ENCODE data around the gene TMEM43. TPM values are rescaled to one million over a fixed set of nuclear protein-coding genes. Genes with fewer than 3 reads are reported as not detected.
"Not testable (repeated sequence)": the region's sequence is repeated elsewhere in the genome, so short reads cannot be mapped to it uniquely, and the experiment has no call there.

Gene TMEM43, protein sequence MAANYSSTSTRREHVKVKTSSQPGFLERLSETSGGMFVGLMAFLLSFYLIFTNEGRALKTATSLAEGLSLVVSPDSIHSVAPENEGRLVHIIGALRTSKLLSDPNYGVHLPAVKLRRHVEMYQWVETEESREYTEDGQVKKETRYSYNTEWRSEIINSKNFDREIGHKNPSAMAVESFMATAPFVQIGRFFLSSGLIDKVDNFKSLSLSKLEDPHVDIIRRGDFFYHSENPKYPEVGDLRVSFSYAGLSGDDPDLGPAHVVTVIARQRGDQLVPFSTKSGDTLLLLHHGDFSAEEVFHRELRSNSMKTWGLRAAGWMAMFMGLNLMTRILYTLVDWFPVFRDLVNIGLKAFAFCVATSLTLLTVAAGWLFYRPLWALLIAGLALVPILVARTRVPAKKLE
- 10 to 100 TPM; 56.6 to 65.5 (median 60.2) TPM for polyA plus RNA-seq (ENCODE audit: insufficient read length in 4 of 4)

DNA sequence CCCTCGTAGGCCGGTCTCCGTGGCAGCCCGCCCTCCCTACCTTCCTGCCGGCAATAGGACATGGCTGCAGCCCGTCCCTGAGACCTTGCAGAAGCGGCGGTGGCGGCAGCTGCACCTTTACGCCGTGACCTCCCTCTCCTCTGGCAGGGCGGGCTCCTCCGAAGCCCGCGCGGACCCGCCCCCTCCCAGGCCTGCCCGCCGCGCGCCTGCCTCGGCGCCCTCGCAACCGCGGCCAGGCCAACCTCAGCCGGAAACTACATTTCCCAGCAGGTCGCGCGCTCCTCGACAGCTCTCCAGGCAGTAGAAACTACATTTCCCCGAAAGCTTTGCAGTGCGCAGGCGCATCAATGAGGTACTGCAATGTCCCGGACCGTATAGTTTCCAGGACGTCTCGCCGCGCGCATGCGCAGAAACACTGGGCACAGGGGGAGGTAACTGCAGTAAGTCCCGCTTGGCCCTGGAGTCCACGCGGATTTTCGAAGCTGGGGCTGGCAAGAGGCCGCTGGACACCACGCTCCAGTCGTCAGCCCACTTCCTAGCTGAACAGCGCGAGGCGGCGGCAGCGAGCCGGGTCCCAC, at the start of gene TMEM43, which contains the start of gene CHCHD4:
Gene TMEM43, plus strand, starts transcription at position 438 of the 578 bp plus-strand sequence. CDS start 142 bp downstream, outside the sequence.
Gene CHCHD4, minus strand, starts transcription at position 256 of the 578 bp plus-strand sequence. Its CDS starts 194 bp downstream, at position 62.
- DNase-seq (ENCODE audit: low read depth in 4 of 4, low spot score in 3 of 4) = peak; percentile 97 to 98 (median 98)

DNA sequence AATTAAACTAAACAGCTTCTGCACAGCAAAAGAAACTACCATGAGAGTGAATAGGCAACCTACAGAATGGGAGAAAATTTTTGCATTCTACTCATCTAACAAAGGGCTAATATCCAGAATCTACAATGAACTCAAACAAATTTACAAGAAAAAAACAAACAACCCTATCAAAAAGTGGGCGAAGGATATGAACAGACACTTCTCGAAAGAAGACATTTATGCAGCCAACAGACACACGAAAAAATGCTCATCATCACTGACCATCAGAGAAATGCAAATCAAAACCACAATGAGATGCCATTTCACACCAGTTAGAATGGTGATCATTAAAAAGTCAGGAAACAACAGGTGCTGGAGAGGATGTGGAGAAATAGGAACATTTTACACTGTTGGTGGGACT, 49.6 kb upstream of the TMEM43 start:
- DNase-seq (ENCODE audit: low read depth in 4 of 4, low spot score in 3 of 4) = not testable (repeated sequence)

DNA sequence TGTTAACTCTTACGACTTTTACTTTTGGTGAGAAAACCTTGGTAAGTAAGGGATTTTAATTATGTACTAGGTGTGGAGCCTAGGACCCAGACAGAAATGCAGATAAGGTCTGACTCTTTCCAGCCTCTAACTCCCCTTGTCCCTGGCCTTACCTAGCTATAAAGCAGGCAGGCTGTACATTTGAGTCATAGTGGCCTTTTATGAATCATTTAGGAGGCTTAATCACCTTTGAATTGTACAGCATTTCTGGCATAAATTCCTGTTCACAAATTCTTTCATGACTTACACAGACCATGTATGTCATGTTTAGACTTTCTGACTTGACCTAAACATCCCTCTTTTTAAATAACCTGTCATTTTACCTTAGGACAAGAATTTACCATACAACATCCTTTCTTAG, 47.5 kb upstream of the TMEM43 start:
- DNase-seq (ENCODE audit: low read depth in 4 of 4, low spot score in 3 of 4) = no peak

DNA sequence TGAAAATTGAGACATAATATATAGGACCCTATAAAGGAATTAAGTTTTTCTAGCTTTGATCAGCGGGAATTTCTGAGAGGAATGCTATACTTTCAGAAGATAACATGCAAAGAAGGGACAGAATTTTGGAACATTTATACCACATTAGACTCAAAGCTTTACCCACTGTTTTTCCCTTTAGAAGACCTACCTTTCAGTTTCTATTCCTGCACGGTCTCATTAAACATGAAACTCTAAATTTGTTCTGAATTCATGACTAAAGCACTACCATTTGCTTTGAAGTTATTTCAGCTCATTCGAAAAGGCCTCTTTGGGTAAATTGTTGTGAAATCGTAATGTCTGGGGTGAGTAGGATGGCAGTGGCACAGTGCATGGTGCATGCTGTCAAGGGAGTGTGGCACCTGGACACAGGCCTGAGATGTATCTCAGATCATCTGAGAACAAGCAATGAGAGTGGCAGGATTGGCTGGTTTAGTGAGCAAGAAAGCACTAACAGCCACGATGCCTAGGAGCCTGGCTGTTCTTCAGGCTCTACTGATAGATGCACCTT, 42.7 kb upstream of the TMEM43 start:
- DNase-seq (ENCODE audit: low read depth in 4 of 4, low spot score in 3 of 4) = no peak

DNA sequence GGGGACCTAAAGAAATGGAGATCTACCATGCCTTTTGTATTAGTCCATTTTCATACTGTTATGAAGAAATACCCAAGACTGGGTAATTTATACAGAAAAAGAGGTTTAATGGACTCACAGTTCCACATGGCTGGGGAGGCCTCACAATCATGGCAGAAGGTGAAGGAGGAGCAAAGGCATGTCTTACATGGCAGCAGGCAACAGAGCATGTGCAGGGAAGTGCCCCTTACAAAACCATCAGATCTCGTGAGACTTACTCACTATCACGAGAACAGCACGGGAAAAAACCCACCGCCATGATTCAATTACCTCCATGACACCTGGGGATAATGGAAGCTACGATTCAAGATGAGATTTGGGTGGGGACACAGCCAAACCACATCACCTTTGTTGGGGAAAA, 37.4 kb upstream of the TMEM43 start:
- DNase-seq (ENCODE audit: low read depth in 4 of 4, low spot score in 3 of 4) = not testable (repeated sequence)

DNA sequence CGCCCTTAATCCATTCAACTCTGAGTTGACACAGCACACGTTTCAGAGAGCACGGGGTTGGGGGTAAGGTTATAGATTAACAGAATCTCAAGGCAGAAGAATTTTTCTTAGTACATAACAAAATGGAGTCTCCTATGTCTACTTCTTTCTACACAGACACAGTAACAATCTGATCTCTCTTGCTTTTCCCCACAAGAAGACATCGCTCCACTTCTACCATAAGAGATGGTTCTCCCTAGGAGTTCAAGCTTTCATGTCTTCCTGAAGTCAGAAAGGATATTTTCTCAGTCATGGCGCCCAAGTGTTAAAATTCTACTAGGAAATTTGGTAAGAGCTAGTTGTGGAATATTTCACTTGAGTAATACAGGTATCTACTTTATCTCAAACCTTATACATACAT, 32.9 kb upstream of the TMEM43 start:
- DNase-seq (ENCODE audit: low read depth in 4 of 4, low spot score in 3 of 4) = not testable (repeated sequence)

DNA sequence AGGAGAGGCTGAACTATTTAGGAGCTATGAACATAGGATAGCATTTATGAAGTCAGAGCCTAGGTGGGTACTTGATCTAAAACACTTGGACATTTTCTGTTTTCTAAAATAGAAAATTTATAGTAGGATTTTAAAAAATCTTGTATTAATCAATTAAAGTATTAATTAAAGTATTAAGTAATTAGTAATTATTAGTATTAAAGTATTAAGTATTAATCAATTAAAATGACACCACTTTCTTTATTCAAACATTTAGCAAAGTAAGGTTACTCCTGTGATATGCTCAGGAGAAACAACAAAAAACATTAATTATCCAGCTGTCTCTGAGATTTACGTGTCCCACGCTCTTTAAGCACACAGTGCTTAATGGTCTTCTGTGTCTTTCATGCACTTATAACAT, 32.4 kb upstream of the TMEM43 start:
- DNase-seq (ENCODE audit: low read depth in 4 of 4, low spot score in 3 of 4) = no peak

DNA sequence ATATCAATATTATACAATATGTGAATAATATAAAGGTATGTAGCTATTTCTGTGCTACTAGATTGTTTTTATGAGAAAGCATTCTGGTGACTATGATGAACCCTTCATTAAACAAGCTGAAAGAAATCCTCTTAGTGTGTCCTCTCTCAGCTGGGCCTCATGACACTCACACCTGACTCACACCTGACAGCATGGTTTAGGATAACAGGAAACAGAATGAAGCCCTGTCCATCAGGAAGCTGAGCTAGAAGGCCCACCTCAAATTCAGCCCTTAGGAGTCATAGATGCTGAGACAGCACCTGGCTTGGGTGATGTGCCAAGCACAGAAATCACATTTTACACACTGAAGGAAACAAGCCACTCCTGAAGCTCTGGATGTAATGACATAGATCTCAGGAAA, 31.0 kb upstream of the TMEM43 start:
- no peak for DNase-seq (ENCODE audit: low read depth in 4 of 4, low spot score in 3 of 4)

DNA sequence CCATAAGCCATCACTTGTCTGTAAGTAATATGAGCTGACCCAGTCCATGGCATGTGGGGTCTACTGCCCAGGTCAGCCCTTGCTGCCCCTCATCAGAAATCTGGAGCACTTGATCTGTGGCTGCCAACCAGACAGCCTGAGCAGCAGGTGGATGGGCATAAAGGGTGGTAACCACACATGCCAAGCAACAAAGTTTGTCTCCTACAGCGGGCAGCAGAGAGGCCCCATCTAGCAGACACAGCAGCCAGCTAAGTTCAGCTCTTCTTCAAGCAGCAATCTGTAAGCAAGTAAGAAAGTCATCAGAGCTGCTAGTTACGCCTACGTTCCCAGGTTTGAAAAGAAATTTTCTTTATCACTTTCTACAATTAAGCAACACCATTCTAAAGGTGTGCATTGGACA, 28.1 kb upstream of the TMEM43 start:
- DNase-seq (ENCODE audit: low read depth in 4 of 4, low spot score in 3 of 4) = no peak

DNA sequence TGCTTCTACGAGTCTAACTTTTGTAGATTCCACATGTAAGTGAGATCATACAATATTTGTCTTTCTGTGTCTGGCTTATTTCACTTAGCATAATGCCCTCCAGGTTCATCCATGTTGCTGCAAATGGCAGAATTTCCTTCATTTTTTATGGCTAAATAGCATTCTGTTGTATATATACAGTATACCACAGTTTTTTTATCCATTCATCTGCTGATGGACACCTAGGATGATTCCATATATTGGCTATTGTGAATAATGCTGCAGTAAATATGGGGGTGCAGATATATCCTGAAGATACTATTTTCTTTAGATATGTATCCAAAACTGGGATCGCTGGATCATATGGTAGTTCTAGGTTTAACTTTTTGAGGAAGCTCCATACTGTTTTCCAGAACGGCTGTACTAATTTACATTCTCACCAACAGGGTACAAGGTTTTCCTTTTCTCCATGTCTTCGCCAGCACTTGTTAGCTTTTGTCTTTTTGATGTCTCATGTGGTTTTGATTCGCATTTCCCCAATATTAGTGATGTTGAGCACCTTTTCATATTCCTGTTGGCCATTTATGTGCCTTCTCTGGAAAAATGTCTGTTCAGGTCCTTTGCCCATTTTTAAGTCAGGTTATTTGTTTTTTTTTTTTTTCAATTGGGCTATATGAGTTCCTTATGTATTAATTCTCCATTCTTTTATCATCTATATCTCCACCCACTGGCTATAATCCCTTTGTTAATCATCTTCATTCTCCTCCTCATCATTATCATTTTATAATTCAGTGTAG, 27.0 kb upstream of the TMEM43 start:
- DNase-seq (ENCODE audit: low read depth in 4 of 4, low spot score in 3 of 4) = no peak

DNA sequence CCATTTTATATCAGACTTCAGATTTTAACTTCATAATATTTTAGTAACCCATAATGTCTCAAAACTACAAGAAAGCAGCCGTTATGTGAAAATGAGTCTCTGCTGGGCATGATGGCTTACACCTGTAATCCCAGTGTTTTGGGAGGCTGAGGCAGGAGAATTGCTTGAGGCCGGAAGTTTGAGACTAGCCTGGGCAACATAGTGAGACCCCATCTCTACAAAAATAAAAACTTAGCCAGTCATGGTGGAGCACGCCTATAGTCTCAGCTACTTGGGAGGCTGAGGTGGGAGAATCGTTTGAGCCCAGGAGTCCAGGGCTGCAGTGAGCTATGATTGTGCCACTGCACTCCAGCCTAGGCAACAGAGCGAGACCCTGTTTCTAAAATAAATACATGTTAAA, 15.0 kb upstream of the TMEM43 start:
- not testable (repeated sequence) for DNase-seq (ENCODE audit: low read depth in 4 of 4, low spot score in 3 of 4)

DNA sequence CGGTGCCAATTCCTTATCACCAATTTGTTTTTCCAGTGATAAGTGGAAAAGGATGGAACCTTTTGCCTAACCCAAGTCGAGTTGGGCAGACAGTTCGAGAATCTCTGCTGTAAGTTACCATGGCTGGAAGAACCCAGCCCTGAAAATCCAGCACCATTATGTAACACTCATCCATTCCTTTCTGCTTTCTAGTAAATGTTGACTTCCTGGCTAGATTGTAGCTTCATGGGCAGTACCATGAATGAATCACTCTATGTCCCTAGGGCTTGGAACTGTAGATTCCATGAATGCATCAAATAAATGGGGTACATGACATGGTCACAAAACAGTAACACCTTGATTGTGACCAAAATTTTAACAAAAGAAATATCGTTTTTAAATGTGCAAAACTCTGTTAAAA, 14.2 kb upstream of the TMEM43 start:
- no peak for DNase-seq (ENCODE audit: low read depth in 4 of 4, low spot score in 3 of 4)

DNA sequence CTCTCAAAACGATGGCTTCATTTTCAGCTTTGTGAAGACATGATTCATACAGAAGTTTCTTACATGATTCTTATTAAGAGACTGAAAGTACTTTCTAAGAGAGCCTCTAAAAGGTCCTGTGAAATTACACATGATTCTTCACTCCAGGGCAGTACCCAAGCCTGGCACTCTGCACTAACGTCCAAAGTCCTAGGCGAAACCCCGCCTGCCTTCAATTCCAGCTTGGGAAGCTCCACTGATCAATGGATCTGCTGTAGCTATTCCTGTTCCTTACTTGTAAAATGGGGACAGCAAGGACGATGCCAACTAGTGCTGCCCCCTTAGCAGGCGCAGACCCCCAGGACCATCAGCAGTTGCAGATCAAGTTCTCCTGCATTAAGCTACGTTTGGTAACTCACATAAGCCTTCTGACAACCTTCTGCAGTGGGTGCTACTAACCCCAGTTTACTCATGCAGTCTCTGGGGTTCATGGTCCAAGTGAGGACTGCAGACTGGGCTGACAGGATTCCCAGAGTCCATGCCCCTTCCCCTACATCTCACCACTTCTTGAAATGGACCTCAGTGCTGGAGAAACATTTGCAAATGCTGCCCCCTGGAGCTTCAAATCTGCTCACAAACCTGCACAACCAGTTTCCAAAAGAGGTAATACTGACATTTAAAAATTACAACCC, 10.8 kb upstream of the TMEM43 start:
- DNase-seq (ENCODE audit: low read depth in 4 of 4, low spot score in 3 of 4) = peak in 3 of 4 donors; percentile 16 to 23 (median 19)

DNA sequence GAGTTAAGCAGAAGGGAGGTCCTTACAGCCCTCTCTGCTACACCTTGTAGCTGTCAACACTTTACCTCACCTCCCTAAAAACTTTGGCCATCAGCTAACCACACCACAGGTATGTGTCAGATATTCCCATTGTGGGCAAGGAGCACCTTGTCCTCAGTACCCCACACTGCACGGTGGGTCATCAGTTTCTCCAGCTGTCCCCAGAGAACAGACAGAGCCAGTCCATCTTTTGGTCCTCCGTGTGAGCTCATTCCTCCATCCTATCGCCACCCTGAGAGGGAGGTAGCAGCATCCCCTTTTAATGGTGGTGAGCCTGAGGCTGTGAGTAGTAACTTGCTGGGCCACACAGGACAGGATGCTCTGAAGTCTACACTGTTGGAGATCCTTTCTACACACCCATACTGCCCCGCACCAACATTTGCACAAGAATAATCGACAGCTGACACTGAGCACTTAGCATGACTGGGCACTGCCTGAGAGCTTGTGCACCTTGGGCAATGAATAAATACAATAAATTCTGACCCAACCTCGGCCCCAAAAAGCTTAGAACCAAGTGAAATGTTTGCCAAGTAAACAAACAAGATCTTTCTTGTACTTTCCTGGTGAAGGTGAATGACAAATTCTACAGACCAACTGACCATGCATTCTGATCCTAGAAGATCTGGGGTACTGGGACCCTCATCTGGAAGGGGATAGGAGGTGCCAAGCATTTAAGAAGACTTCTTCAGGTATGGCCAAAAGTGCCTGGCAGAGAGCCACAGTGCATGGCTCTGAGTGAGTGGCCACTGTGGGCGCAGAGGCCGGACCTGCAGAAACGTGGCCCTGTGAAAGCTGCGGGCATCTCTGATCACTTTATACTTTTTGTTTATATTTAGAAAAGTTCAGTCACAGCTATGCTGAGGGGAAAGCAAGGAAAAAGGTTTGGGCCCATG, 7.1 kb upstream of the TMEM43 start:
- DNase-seq (ENCODE audit: low read depth in 4 of 4, low spot score in 3 of 4) = no peak

DNA sequence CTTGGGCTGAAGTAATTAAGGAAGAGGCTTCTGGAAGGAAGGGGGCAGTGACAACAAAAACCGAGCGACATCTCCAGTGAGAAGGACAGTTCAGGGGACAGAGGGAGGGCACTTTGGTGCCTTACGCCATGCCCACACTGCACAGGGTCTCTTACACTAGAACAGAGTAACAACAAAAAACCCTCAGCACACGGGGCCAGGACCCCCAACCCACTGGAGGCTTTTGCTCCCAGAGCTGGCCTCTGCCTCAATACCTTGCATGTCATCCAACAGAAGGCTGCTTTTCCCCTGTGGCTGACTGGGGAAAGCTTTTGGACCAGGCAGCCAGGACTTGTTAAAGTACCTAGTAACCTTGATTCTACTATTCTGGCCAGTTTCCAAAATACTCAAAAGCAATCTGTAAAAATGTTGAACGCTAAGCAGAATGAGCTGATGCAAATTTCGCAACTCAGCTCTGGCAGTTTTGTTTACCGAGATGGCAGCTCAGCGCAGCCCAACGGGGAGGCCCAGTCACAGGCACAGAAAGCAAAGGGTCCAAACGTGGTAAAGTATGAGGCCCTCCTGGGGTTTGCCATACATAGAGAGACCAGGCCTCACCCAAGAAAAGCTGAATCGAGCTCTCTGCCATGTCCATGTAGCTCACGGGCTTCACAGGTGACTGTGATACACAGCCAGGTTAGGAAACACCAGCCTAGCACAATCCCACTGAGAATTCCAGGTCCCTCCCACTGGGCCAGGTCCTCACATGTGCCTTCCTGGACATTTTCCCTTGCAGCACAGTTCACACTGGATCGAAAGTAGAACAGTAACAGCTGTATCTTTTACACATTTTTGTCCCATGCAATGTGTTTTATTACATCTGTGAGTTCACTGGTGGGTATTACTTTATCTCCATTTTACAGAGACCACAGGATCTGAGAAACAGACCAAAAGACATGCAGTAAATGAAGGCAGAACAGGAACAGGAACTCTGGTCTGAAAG, 6.2 kb upstream of the TMEM43 start:
- DNase-seq (ENCODE audit: low read depth in 4 of 4, low spot score in 3 of 4) = no peak

DNA sequence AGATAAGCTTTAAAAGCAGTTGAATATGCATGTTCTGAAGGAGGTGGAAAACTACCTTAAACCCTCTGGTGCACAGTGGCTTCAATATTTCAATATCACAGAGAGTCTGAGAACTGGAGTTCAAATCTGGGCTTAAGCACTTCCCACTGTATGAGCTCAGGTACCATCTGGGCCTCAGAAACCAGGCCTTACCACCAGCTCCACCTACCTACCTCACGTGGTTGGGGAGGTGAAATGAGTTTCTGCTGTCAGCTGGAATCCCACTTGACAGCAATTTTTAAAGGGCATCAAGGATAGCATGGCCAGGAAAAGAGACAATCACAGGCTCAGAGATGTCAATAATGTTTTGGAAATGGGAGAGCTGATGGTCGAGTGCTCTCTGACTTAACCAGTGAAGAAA, 5.2 kb upstream of the TMEM43 start:
- no peak for DNase-seq (ENCODE audit: low read depth in 4 of 4, low spot score in 3 of 4)

DNA sequence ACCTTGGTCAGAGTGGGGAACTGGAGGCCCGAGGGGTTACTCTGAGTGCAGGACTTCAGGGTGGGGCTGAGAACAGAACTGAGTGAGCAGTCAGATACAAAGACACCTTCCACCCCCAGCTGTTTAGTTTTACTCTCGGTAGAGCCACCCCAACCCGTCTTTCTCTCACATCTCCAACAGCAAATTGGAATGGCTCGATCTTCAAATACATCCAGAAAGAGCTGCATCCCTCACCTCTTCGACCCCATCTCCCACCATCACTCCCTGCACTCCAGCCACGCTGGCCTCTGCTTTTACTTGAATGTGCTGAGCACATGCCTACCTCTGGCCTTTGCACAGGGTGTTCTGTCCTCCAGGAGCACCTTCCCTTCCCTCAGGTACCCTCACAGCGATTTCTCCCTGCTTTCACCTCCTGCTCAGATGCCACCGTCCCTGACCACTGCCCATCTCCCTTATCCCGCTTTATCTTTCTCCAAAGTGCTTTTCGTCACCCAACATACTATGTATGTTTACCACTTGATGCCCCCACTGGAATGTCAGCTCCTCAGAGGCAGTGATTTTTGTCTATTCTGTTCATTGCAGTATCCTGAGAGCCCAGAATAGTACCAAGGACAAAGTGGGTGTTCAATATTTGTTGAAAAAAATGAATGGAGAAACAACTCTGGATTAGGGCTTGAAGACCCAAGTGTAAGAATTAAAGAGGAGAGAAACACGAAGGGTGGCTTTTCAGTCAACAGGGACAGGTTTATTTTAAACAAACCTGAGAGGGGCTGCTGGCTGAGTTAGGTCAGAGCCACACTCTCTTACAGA, 4.5 kb upstream of the TMEM43 start:
- no peak for DNase-seq (ENCODE audit: low read depth in 4 of 4, low spot score in 3 of 4)

All from right renal pelvis (tissue), 4 donors.